Neuronal stem cell (in vitro differentiated cells): ENCODE data around the gene MGLL.

Source experiments
- DNase-seq: peaks from one replicate; pipeline ENCODE4 v3.0.0-alpha.2; 2013; ENCODE audit warnings: low spot score
- H2AFZ ChIP-seq: one replicate; pipeline ENCODE4 v1.6.1; 2013; ENCODE audit warnings: mild to moderate bottlenecking, low read length, inconsistent platforms
- H2AK5ac ChIP-seq: 2 replicates; pipeline ENCODE4 v1.6.1; 2013; ENCODE audit warnings: low read depth, mild to moderate bottlenecking, inconsistent platforms, low read length, moderate library complexity, mixed read lengths
- H2BK120ac ChIP-seq: 2 replicates; pipeline ENCODE4 v1.6.1; 2013; ENCODE audit warnings: low read depth, mild to moderate bottlenecking, inconsistent platforms, low read length, moderate library complexity, mixed read lengths
- H2BK12ac ChIP-seq: one replicate; pipeline ENCODE4 v1.6.1; 2013; ENCODE audit warnings: low read length, inconsistent platforms
- H2BK15ac ChIP-seq: 2 replicates; pipeline ENCODE4 v1.6.1; 2013; ENCODE audit warnings: mild to moderate bottlenecking, low read length, inconsistent platforms, mixed read lengths
- H2BK5ac ChIP-seq: one replicate; pipeline ENCODE4 v1.6.1; 2013; ENCODE audit warnings: inconsistent platforms, mild to moderate bottlenecking, low read length, moderate library complexity
- H3K14ac ChIP-seq: one replicate; pipeline ENCODE4 v1.6.1; 2013; ENCODE audit warnings: low read length, inconsistent platforms
- H3K18ac ChIP-seq: 2 replicates; pipeline ENCODE4 v1.6.1; 2013; ENCODE audit warnings: low read length, inconsistent platforms
- H3K23ac ChIP-seq: 2 replicates; pipeline ENCODE4 v1.6.1; 2013; ENCODE audit warnings: low read depth, mild to moderate bottlenecking, mixed read lengths, low read length, inconsistent platforms; ENCODE audit not compliant: poor library complexity
- H3K27ac ChIP-seq: replicated peaks from 3 replicates; pipeline ENCODE4 v1.5.1; 2013; ENCODE audit warnings: low read length, inconsistent platforms
- H3K27me3 ChIP-seq, 3 experiments: 2 replicates each; pipeline ENCODE4 v1.6.1; 2013; ENCODE audit warnings: low read length in 3 of 3, mild to moderate bottlenecking in 2 of 3, inconsistent platforms in 1 of 3, low read depth in 1 of 3, mixed read lengths in 1 of 3, moderate library complexity in 1 of 3; ENCODE audit not compliant: control insufficient read depth in 3 of 3, insufficient read depth in 3 of 3
- H3K36me3 ChIP-seq, 2 donors: replicated peaks in 1 of 2; 2 replicates each; pipeline ENCODE4 v1.6.1; 2013; ENCODE audit warnings: low read length in 2 of 2; ENCODE audit not compliant: control insufficient read depth in 2 of 2, insufficient read depth in 2 of 2
- H3K4ac ChIP-seq: 2 replicates; pipeline ENCODE4 v1.6.1; 2013; ENCODE audit warnings: inconsistent platforms, mild to moderate bottlenecking, low read length, moderate library complexity
- H3K4me1 ChIP-seq, 2 donors: 1 replicate in 1 of 2; 2 replicates in 1 of 2; pipeline ENCODE4 v1.6.1; 2013; ENCODE audit warnings: low read length in 2 of 2, low read depth in 1 of 2; ENCODE audit not compliant: control insufficient read depth in 2 of 2, insufficient read depth in 1 of 2
- H3K4me2 ChIP-seq: one replicate; pipeline ENCODE4 v1.6.1; 2013; ENCODE audit warnings: mild to moderate bottlenecking, low read length, inconsistent platforms; ENCODE audit not compliant: insufficient read depth, poor library complexity, severe bottlenecking
- H3K4me3 ChIP-seq, 2 donors: 2 replicates each; pipeline ENCODE4 v1.5.1; 2013; ENCODE audit warnings: low read length in 2 of 2, mild to moderate bottlenecking in 2 of 2, inconsistent platforms in 1 of 2, moderate library complexity in 1 of 2
- H3K79me1 ChIP-seq: one replicate; pipeline ENCODE4 v1.6.1; 2013; ENCODE audit warnings: low read depth, mild to moderate bottlenecking, inconsistent platforms, low read length, moderate library complexity
- H3K9ac ChIP-seq: one replicate; pipeline ENCODE4 v1.6.1; 2013; ENCODE audit warnings: mild to moderate bottlenecking, low read depth, low read length, inconsistent platforms; ENCODE audit not compliant: poor library complexity
- H3K9me3 ChIP-seq, 2 donors: replicated peaks in 1 of 2; 2 replicates each; pipeline versions ENCODE3 to v1.6.1; 2013; ENCODE audit warnings: low read length in 2 of 2, mild to moderate bottlenecking in 2 of 2, inconsistent platforms in 1 of 2, low read depth in 1 of 2, mixed read lengths in 1 of 2, moderate library complexity in 1 of 2; ENCODE audit not compliant: control insufficient read depth in 2 of 2, insufficient read depth in 1 of 2
- H4K8ac ChIP-seq: one replicate; pipeline ENCODE4 v1.6.1; 2013; ENCODE audit warnings: low read depth, mild to moderate bottlenecking, inconsistent platforms, low read length, moderate library complexity
- H4K91ac ChIP-seq: one replicate; pipeline ENCODE4 v1.6.1; 2013; ENCODE audit warnings: low read length, low read depth, mild to moderate bottlenecking, inconsistent platforms; ENCODE audit not compliant: poor library complexity
- WGBS, 2 donors: extraction: QIAGEN DNeasy Blood & Tissue Kit; methylation state at CpG; one replicate each; pipeline ENCODE4 v1.1.7; 2013; ENCODE audit warnings: missing lambda C conversion rate in 2 of 2, mixed read lengths in 1 of 2; ENCODE audit not compliant: insufficient read length in 2 of 2, insufficient replicate concordance in 1 of 2; ENCODE audit errors: extremely low coverage in 2 of 2; 5-methylcytosine and 5-hydroxymethylcytosine counted together

MGLL gene

DNA sequence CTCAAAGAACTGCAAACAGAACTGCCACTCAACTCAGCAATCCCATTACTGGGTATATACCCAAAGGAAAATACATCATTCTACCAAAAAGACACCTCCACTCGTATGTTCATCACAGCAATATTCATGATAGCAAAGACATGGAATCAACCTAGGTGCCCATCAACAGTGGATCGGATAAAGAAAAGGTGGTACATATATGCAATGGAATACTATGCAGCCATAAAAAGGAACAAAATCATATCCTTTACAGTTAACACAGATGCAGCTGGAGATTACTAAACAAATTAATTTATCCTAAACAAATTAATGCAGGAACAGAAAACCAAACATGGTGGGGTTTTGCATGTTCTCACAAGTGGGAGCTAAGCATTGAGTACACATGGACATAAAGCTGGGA, 27.3 kb downstream of the MGLL start:
- Histone ChIP-seq H3K27ac (no peak overlapping the region), H3K4me2 (no peak overlapping the region), H3K79me1 (no peaks in the 10 kb centered on the region), H3K9me3 (no peaks in the 10 kb centered on the region), H2BK15ac (no peak overlapping the region), H3K14ac (no peak overlapping the region), H3K23ac (no peak overlapping the region), H2BK5ac (no peak overlapping the region), H2AFZ (no peak overlapping the region), H3K9ac (no peak overlapping the region), H2AK5ac (no peak overlapping the region), H2BK12ac (no peak overlapping the region), H3K4ac (no peak overlapping the region), H4K91ac (no peak overlapping the region), H3K36me3 (no peaks in the 10 kb centered on the region), H2BK120ac (no peak overlapping the region), H4K8ac (no peak overlapping the region), H3K4me3 (no peak overlapping the region), H3K18ac (no peak overlapping the region), H3K4me1 (peaks cover 0 to 5% of the 10 kb centered on the region in 2 donors), H3K27me3 (peaks cover 0 to 3% (median 0%) of the 10 kb centered on the region in 3 experiments)
- DNase-seq = no peak
- no CpG with 5 or more reads among the region's 2 CpGs for whole genome bisulfite sequencing, 2 donors

- Histone ChIP-seq H2AFZ (no peak overlapping the region), H4K8ac (no peak overlapping the region)
These were observed 27.9 kb downstream of the MGLL start for GRCh38 chr3:127794402-127794801.

DNA sequence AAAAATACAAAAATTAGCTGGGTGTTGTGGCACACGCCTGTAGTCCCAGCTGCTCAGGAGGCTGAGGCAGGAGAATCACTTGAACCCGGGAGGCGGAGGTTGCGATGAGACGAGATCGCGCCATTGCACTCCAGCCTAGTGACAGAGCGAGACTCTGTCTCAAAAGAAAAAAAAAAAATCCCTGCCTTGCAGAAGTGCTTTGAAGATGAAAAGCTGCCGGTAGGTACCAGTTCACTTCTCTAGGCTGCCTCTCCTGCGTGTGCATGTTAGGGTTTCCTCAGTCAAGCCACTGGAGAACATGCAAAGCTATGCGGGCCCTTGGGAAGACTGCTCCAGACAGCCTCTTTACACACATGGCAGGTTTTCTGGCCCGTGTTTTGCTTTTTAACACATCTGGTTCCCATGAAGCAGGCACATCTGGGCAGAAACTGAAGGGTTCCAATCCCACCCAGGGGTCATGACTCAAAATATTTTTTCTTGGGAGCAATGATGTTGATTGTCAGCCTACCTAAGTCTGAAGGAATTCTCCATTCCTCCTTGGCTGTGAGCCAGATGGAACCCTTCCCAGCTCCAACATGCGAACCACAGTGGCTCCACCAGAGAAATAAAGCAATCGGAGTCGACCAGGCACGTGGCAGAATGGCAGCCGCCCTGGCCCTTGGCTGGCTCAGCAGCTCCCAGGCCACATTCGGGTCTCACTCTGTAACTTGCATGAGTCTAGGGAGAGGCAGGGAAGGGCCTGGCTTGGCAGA, 29.6 kb downstream of the MGLL start:
- WGBS, 2 donors = no CpG with 5 or more reads among the region's 18 CpGs
- no peak overlapping the region for H3K14ac ChIP-seq
- H2AK5ac ChIP-seq = no peak overlapping the region
- H3K27ac ChIP-seq = no peak overlapping the region
- H3K9me3 ChIP-seq = no peaks in the 10 kb centered on the region
- no peaks in the 10 kb centered on the region for H3K79me1 ChIP-seq
- H2BK5ac ChIP-seq = no peak overlapping the region
- H3K4me2 ChIP-seq = no peak overlapping the region
- H3K23ac ChIP-seq = no peak overlapping the region
- no peak overlapping the region for H2BK12ac ChIP-seq
- H2BK120ac ChIP-seq = no peak overlapping the region
- DNase-seq = no peak
- peaks cover 0 to 5% of the 10 kb centered on the region in 2 donors for H3K4me1 ChIP-seq
- no peak overlapping the region for H2BK15ac ChIP-seq
- no peak overlapping the region for H3K4ac ChIP-seq
- no peak overlapping the region for H3K18ac ChIP-seq
- H3K9ac ChIP-seq = no peak overlapping the region
- H4K8ac ChIP-seq = no peak overlapping the region
- peaks cover 0 to 3% (median 0%) of the 10 kb centered on the region in 3 experiments for H3K27me3 ChIP-seq
- no peak overlapping the region for H3K4me3 ChIP-seq
- H2AFZ ChIP-seq = no peak overlapping the region
- H4K91ac ChIP-seq = no peak overlapping the region
- no peaks in the 10 kb centered on the region for H3K36me3 ChIP-seq

More at GRCh38 chr3:127794402-127794801, 27.9 kb downstream of the MGLL start:
- Histone ChIP-seq H3K4me1 (peaks cover 0 to 5% of the 10 kb centered on the region in 2 donors), H3K9ac (no peak overlapping the region), H2BK120ac (no peak overlapping the region), H3K14ac (no peak overlapping the region), H3K27me3 (peaks cover 0 to 3% (median 0%) of the 10 kb centered on the region in 3 experiments), H3K27ac (no peak overlapping the region), H3K79me1 (no peaks in the 10 kb centered on the region), H2BK5ac (no peak overlapping the region), H3K4me2 (no peak overlapping the region), H4K91ac (no peak overlapping the region), H3K36me3 (no peaks in the 10 kb centered on the region), H3K18ac (no peak overlapping the region), H2BK12ac (no peak overlapping the region), H3K9me3 (no peaks in the 10 kb centered on the region), H3K4ac (no peak overlapping the region), H3K23ac (no peak overlapping the region), H2BK15ac (no peak overlapping the region), H2AK5ac (no peak overlapping the region), H3K4me3 (no peak overlapping the region)
- DNase-seq = no peak
- no CpG with 5 or more reads among the region's 2 CpGs for WGBS, 2 donors

- DNase-seq = no peak
- peaks cover 0 to 8% (median 0%) of the 10 kb centered on the region in 3 experiments for H3K27me3 ChIP-seq
- no CpG with 5 or more reads among the region's 9 CpGs for whole genome bisulfite sequencing, 2 donors
These were observed 30.9 kb downstream of the MGLL start for GRCh38 chr3:127791221-127791913.

More at GRCh38 chr3:127791221-127791913, 30.9 kb downstream of the MGLL start:
- Histone ChIP-seq H2AK5ac (no peak overlapping the region), H3K9ac (no peak overlapping the region), H2BK12ac (no peak overlapping the region), H3K23ac (no peak overlapping the region), H3K4me2 (no peak overlapping the region), H4K91ac (no peak overlapping the region), H3K4me1 (peaks cover 0 to 5% of the 10 kb centered on the region in 2 donors), H3K18ac (no peak overlapping the region), H3K14ac (no peak overlapping the region), H3K4ac (no peak overlapping the region), H3K4me3 (no peak overlapping the region), H2BK120ac (no peak overlapping the region), H3K9me3 (no peaks in the 10 kb centered on the region), H2BK5ac (no peak overlapping the region), H2BK15ac (no peak overlapping the region), H4K8ac (no peak overlapping the region), H3K36me3 (no peaks in the 10 kb centered on the region), H2AFZ (no peak overlapping the region), H3K27ac (no peak overlapping the region), H3K79me1 (no peaks in the 10 kb centered on the region)
